CD4-positive, alpha-beta T cell (primary cell): ENCODE results near the gene FOXD4L6. TPM values are rescaled to one million over a fixed set of nuclear protein-coding genes. Genes with fewer than 3 reads are reported as not detected.
"Not testable (repeated sequence)": the region's sequence is repeated elsewhere in the genome, so short reads cannot be mapped to it uniquely, and the experiment has no call there.

Source experiments
- ATAC-seq: fragments of 200-7000 bp; cut with Tn5 transposase; one replicate; pipeline ENCODE4 v1.10.0; 2022; ENCODE audit warnings: mild to moderate bottlenecking; ENCODE audit not compliant: poor library complexity
- CTCF ChIA-PET: fragments of 350-600 bp; sonication (Branson Sonifier 250); formaldehyde crosslinking; loops from one replicate; lab custom pipeline; 2021; ENCODE audit warnings: antibody characterized with exemption, inconsistent platforms; lab: Charles Lee
- POLR2A ChIA-PET: fragments of 350-600 bp; sonication (Branson Sonifier 250); formaldehyde crosslinking; loops from one replicate; lab custom pipeline; 2021; ENCODE audit warnings: antibody characterized with exemption, inconsistent platforms; lab: Charles Lee
- DNase-seq, 14 experiments: peaks; one replicate each; pipeline ENCODE4 v3.0.0-alpha.2; 2013 to 2020; ENCODE audit warnings: mixed read lengths in 2 of 14
- H3K27ac ChIP-seq, 2 donors: one replicate each; pipeline versions ENCODE4 v1.5.1 to v1.7.0; 2013; ENCODE audit warnings: low read length in 2 of 2, low read depth in 1 of 2, mild to moderate bottlenecking in 1 of 2
- H3K27me3 ChIP-seq, 2 experiments: 1 replicate in 1 of 2; 2 replicates in 1 of 2; pipeline versions ENCODE4 v1.6.1 to v1.7.0; 2013; ENCODE audit warnings: low read length in 2 of 2, control low read depth in 1 of 2, mild to moderate bottlenecking in 1 of 2, moderate library complexity in 1 of 2; ENCODE audit not compliant: insufficient read depth in 2 of 2, control insufficient read depth in 1 of 2
- H3K36me3 ChIP-seq: one replicate; pipeline ENCODE4 v1.6.1; 2013; ENCODE audit warnings: low read length, control low read depth; ENCODE audit not compliant: insufficient read depth
- H3K4me1 ChIP-seq: one replicate; pipeline ENCODE4 v1.6.1; 2013; ENCODE audit warnings: low read length, control low read depth; ENCODE audit not compliant: insufficient read depth
- H3K4me3 ChIP-seq: one replicate; pipeline ENCODE4 v1.5.1; 2013; ENCODE audit warnings: mild to moderate bottlenecking, low read length, moderate library complexity
- H3K9me3 ChIP-seq, 2 experiments: 1 replicate in 1 of 2; 2 replicates in 1 of 2; pipeline versions ENCODE4 v1.6.1 to v1.7.0; 2013; ENCODE audit warnings: low read length in 2 of 2, mild to moderate bottlenecking in 2 of 2, control low read depth in 1 of 2, moderate library complexity in 1 of 2; ENCODE audit not compliant: control insufficient read depth in 1 of 2, insufficient read depth in 1 of 2
- H3K27ac Mint-ChIP-seq: one replicate; pipeline ENCODE4 v1.8.0; 2020; ENCODE audit warnings: mixed read lengths
- H3K27me3 Mint-ChIP-seq: one replicate; pipeline ENCODE4 v1.8.0; 2021; ENCODE audit warnings: mixed read lengths
- H3K36me3 Mint-ChIP-seq: one replicate; pipeline ENCODE4 v1.8.0; 2021; ENCODE audit warnings: low read depth, mixed read lengths
- H3K4me1 Mint-ChIP-seq: one replicate; pipeline ENCODE4 v1.8.0; 2021; ENCODE audit warnings: low read depth, mixed read lengths
- H3K4me3 Mint-ChIP-seq: one replicate; pipeline ENCODE4 v1.8.0; 2020; ENCODE audit warnings: mild to moderate bottlenecking, mixed read lengths
- H3K9me3 Mint-ChIP-seq: one replicate; pipeline ENCODE4 v1.8.0; 2020; ENCODE audit warnings: mixed read lengths
- intact Hi-C, 2 experiments: fragments of 100-400 bp; cut with DNase I in 1 of 2; cut with micrococcal nuclease in 1 of 2; formaldehyde crosslinking; loops; one replicate each; pipeline versions ENCODE4 v1.15.1 to v1.9.0; 2023 to 2025; cut with DNase I, micrococcal nuclease
- polyA plus RNA-seq, 2 donors: library from polyadenylated mRNA; unstranded; fragments of 120-200 nt; gene quantifications; one replicate each; pipeline ENCODE4 v1.2.1, GENCODE V29; 2013
- total RNA-seq, 174 experiments: library from RNA in 2 of 174; stranded (reverse) in 2 of 174; gene quantifications; one replicate each; pipeline ENCODE4 v1.2.3 and lab custom pipeline; 2021 to 2026

The FOXD4L6 gene
- total RNA-seq (not detected), total RNA-seq (lab: John Stamatoyannopoulos, UW) (0 to 0.17 (median 0) reads per million in 172 experiments)
- not detected for polyA plus RNA-seq (2013, experiment 1 of 2)
- not detected for polyA plus RNA-seq (2013, experiment 2 of 2)

DNA sequence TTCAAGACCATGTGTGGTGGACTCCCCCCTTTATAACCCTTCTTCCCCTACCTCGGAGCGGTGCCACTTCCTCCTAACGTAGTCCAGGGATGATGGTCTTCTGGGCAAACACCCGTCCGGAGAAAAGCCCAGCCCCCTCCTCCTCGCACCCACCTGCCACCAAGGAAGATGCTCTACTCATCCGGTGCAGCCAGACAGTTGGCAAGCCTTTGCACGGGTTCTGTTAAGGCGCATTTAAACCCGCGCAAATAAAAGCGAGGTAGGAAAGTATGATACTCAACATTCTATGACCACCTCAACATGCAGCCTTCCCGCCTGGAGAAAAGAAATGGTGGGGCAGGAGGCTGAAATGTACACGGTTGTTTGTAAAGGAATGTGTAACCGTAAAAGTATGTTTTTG lies at the start of gene FOXD4L6:
Gene FOXD4L6, minus strand, starts transcription at position 101 of the 400 bp plus-strand sequence. CDS start 298 bp downstream, outside the sequence.
- H3K4me1 ChIP-seq, H3K9me3 ChIP-seq, intact Hi-C loops, H3K27ac Mint-ChIP-seq, ATAC-seq, DNase-seq, H3K27ac ChIP-seq, H3K27me3 ChIP-seq, H3K4me3 ChIP-seq, H3K4me1 Mint-ChIP-seq, H3K4me3 Mint-ChIP-seq, H3K36me3 Mint-ChIP-seq, CTCF ChIA-PET, H3K9me3 Mint-ChIP-seq, POLR2A ChIA-PET, H3K27me3 Mint-ChIP-seq, H3K36me3 ChIP-seq: not testable (repeated sequence)

DNA sequence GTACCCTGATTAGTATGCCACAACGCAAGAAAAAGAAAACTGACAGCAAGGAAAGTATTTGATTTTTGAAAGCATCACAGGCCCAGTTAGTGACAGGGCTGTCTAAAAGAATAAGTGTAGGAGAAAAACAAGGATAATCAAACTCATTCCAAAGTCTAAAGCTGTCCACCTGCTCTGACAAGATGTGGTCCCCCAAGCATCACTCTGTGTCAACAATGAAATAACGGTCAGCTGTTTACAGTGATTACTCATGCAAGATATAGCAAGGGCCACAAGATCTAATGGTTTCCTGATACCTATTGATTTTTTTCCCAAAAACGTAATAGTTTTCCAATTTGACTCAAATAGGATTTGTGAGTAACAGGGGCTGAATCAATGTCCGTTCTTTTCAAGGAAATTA lies 46.5 kb upstream of the FOXD4L6 start:
- intact Hi-C loops, H3K27ac Mint-ChIP-seq, H3K4me1 Mint-ChIP-seq, H3K9me3 ChIP-seq, DNase-seq, H3K27ac ChIP-seq, ATAC-seq, H3K9me3 Mint-ChIP-seq, H3K27me3 ChIP-seq, POLR2A ChIA-PET, H3K4me3 ChIP-seq, H3K4me3 Mint-ChIP-seq, H3K4me1 ChIP-seq, H3K27me3 Mint-ChIP-seq, H3K36me3 Mint-ChIP-seq, CTCF ChIA-PET, H3K36me3 ChIP-seq: not testable (repeated sequence)

DNA sequence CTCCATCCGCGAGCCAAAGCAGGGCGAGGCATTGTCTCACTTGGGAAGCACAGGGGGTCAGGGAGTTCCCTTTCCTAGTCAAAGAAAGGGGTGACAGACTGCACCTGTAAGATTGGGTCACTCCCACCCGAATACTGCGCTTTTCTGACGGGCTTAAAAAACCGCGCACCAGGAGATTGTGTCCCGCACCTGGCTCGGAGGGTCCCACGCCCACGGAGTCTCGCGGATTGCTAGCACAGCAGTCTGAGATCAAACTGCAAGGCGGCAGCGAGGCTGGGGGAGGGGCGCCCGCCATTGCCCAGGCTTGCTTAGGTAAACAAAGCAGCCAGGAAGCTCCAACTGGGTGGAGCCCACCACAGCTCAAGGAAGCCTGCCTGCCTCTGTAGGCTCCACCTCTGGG lies 21.6 kb upstream of the FOXD4L6 start:
- ATAC-seq, H3K36me3 Mint-ChIP-seq, H3K4me1 ChIP-seq, intact Hi-C loops, CTCF ChIA-PET, H3K27ac ChIP-seq, H3K4me3 Mint-ChIP-seq, H3K27ac Mint-ChIP-seq, H3K4me1 Mint-ChIP-seq, H3K27me3 Mint-ChIP-seq, H3K9me3 ChIP-seq, H3K36me3 ChIP-seq, DNase-seq, H3K4me3 ChIP-seq, POLR2A ChIA-PET, H3K9me3 Mint-ChIP-seq, H3K27me3 ChIP-seq: not testable (repeated sequence)

DNA sequence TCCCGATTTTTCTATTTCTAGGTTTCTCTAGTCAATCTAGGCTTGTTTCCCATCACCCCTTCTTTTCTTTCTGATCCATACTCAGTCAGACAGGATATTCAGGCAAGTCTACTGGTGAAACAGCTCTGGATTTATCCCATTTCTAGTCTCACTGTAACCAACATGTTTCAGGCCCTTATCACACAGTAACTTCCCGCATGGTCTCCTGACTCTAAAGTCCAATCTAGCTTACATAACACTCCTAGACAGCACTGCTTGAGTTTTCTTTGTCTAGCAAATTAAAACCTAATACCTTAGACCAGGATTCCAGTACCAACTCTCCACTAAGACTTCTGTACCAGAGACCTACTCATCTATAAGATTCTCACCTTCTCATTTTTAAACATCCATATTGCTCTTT lies 13.4 kb upstream of the FOXD4L6 start:
- intact Hi-C loops, H3K27ac ChIP-seq, H3K27me3 Mint-ChIP-seq, H3K9me3 Mint-ChIP-seq, H3K36me3 ChIP-seq, H3K9me3 ChIP-seq, DNase-seq, H3K36me3 Mint-ChIP-seq, H3K4me1 Mint-ChIP-seq, H3K4me3 Mint-ChIP-seq, H3K27ac Mint-ChIP-seq, ATAC-seq, H3K27me3 ChIP-seq, POLR2A ChIA-PET, CTCF ChIA-PET, H3K4me1 ChIP-seq, H3K4me3 ChIP-seq: not testable (repeated sequence)

DNA sequence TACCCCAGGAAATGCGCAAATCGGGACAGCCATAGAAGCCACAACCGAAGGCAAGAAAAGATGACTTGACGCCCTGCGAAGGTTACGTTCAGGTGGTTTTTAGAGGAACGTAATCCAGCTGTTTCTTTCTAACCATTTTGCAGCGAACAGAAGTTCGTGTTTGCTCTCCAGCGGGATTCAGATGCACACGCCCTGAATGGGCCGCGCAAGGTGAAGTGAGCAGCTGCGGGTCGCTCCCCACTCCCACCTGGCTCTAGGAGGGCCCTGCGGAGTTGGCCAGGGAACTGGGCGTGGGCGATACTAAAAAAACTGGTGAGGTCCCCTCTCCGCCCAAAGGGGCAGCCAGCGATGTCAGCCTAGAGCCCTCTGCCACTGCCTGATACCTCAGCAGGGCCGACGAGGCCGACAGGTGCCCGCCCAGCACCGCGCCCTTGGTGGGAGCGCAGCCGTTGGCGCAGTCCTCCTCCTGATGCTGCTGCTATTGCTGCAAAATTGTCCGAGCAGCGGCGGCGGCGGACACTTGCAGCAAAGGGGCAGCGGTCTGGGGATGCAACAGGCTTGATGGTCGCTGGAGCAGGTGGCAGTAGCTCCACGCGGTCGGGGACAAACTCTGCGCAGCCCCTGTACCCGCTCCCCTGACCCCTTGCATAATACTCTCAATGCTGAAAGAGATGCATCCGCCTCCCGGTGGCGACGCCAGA lies 1.6 kb downstream of the FOXD4L6 start:
- not testable (repeated sequence) for H3K27ac Mint-ChIP-seq, H3K27me3 Mint-ChIP-seq

DNA sequence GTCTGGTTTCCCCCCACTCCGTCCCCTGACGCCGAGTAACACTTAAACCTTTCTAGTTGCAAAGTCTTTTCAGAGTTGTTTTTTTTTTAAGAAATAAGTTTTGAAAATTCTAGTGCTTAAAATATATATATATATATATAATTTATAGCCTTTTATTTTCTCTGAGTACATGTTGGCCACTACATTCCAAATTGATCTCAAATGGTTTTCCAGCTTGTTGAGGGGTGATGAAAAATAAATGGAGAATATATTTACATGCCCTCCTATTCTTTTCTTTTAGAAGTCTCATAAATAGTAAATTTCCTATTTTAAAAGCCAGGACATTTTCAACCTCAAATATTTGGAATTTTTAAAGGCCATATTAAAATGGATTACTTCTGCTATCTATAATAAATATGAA lies 2.5 kb downstream of the FOXD4L6 start:
- H3K27ac Mint-ChIP-seq = not testable (repeated sequence)

More for the DNA sequence above, 1.6 kb downstream of the FOXD4L6 start:
- H3K27ac ChIP-seq, intact Hi-C loops, ATAC-seq, DNase-seq, H3K4me3 Mint-ChIP-seq, H3K9me3 Mint-ChIP-seq, H3K4me3 ChIP-seq, H3K36me3 ChIP-seq, H3K4me1 ChIP-seq, H3K27me3 ChIP-seq, H3K9me3 ChIP-seq, CTCF ChIA-PET, POLR2A ChIA-PET, H3K36me3 Mint-ChIP-seq, H3K4me1 Mint-ChIP-seq: not testable (repeated sequence)

DNA sequence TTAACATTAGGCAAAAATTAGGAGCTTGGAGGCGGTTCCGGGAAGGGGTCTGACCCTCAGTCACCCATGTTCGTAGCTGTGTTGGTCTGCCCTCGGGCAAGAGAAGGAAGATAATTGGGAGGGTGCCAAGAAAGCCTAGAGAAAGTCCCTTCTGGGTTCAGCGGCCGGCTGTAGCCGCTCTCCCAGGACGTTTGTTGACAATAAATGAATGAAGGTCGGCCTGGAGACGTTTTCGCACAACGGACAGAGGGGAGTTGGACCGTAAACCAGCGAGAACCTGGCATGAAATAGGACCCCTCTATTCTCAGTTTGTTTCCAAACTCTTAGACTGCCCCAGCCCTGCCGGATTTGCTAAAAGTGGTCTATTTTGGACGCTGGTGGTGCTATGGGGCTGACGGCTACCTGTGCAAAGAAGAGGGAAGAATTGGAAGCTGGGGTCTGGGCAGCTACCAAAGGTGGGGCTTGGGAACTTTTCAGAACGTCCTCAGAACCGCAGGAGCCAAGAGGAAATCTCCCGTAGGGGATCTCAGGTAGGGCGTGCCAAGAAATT lies 3.3 kb downstream of the FOXD4L6 start:
- CTCF ChIA-PET, ATAC-seq, H3K9me3 ChIP-seq, H3K4me1 ChIP-seq, H3K36me3 Mint-ChIP-seq, POLR2A ChIA-PET, H3K4me1 Mint-ChIP-seq, H3K9me3 Mint-ChIP-seq, H3K27me3 ChIP-seq, intact Hi-C loops, H3K27ac Mint-ChIP-seq, H3K36me3 ChIP-seq, H3K4me3 ChIP-seq, H3K4me3 Mint-ChIP-seq, DNase-seq, H3K27me3 Mint-ChIP-seq, H3K27ac ChIP-seq: not testable (repeated sequence)

More for the DNA sequence above, 2.5 kb downstream of the FOXD4L6 start:
- H3K4me1 Mint-ChIP-seq, H3K27me3 ChIP-seq, intact Hi-C loops, H3K4me3 Mint-ChIP-seq, H3K36me3 Mint-ChIP-seq, H3K9me3 Mint-ChIP-seq, H3K27ac ChIP-seq, H3K4me3 ChIP-seq, DNase-seq, H3K4me1 ChIP-seq, POLR2A ChIA-PET, CTCF ChIA-PET, H3K27me3 Mint-ChIP-seq, H3K9me3 ChIP-seq, ATAC-seq, H3K36me3 ChIP-seq: not testable (repeated sequence)
